Stimulated activated naive CD8-positive, alpha-beta T cell treated with anti-CD3 and anti-CD28 coated beads, Interleukin-15, amount 100 ng/mL, for 72 hours (primary cell): ENCODE measurements around the gene TAF1A.

Source experiments
- ATAC-seq: fragments of 150-1000 bp; cut with Tn5 transposase; 2 replicates; pipeline ENCODE4 v1.10.0; 2021; ENCODE audit warnings: mild to moderate bottlenecking, moderate library complexity
- DNase-seq, 2 donors: peaks; one replicate each; pipeline ENCODE4 v3.0.0; 2021 to 2022
- H3K27ac Mint-ChIP-seq, 2 donors: one replicate each; pipeline ENCODE4 v1.8.0; 2022; ENCODE audit warnings: mild to moderate bottlenecking in 2 of 2, mixed read lengths in 2 of 2, moderate library complexity in 2 of 2
- H3K27me3 Mint-ChIP-seq: one replicate; pipeline ENCODE4 v1.8.0; 2022; ENCODE audit warnings: mixed read lengths
- H3K4me1 Mint-ChIP-seq: one replicate; pipeline ENCODE4 v1.8.0; 2022; ENCODE audit warnings: mild to moderate bottlenecking, mixed read lengths
- H3K4me3 Mint-ChIP-seq, 2 donors: one replicate each; pipeline ENCODE4 v1.8.0; 2022; ENCODE audit warnings: mild to moderate bottlenecking in 2 of 2, mixed read lengths in 2 of 2, moderate library complexity in 1 of 2
- H3K9me3 Mint-ChIP-seq, 2 donors: one replicate each; pipeline ENCODE4 v1.8.0; 2022; ENCODE audit warnings: mixed read lengths in 2 of 2

TAF1A gene

DNA sequence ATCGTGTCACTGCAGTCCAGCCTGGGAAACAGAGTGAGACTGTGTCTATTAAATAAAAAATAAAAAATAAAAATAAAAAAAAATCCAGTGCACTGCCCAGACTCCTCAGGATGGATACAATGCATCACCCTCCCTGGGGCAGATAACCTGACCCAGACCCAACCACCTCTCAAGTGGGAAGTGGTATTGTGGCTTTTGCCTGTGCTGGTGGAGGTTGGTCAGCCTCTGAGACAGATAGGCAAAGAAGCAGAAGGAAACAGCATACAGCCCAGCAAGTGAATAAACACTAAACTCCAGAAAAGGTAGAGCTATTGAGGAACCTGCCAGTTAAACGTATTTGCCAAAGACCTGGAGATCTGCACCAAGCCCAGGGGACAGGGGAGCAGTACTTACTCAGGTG is 63.8 kb downstream of the TAF1A start:
- Mint-ChIP-seq H3K9me3 (peaks cover 13 to 25% of the 10 kb centered on the region in 2 donors), H3K4me3 (no peak overlapping the region), H3K27ac (no peak overlapping the region), H3K27me3 (peaks cover 10% of the 10 kb centered on the region), H3K4me1 (no peaks in the 10 kb centered on the region)
- DNase-seq (no peak), ATAC-seq (no peak)

DNA sequence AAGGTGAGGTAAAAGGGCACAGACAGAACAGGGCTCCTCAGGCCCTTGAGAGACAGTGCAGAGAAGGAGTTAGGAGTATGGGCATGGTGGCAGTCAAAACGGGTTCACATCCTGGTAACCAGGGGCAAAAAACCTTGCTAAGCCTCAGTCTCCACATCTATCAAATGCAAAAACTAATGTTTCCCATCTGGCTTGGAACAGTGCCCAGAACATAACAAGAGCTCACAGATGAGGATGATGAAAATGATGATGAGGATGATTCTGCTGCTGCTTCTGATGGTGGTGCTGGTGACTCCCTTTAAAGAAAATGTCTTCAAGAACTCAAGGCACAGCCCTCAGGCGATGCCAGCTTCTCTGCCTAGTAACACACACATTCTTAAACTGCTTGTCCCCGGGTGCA is 65.9 kb downstream of the TAF1A start:
- H3K27ac Mint-ChIP-seq: no peak overlapping the region
- H3K9me3 Mint-ChIP-seq: peaks cover 13 to 25% of the 10 kb centered on the region in 2 donors
- no peaks in the 10 kb centered on the region for H3K4me1 Mint-ChIP-seq
- no peak for DNase-seq
- H3K27me3 Mint-ChIP-seq: peaks cover 10% of the 10 kb centered on the region
- no peak overlapping the region for H3K4me3 Mint-ChIP-seq
- ATAC-seq: no peak

GRCh38 chr1:222522105-222522915 is 67.4 kb downstream of the TAF1A start:
- peaks cover 7 to 18% of the 10 kb centered on the region in 2 donors for H3K9me3 Mint-ChIP-seq
- no peaks in the 10 kb centered on the region for H3K4me1 Mint-ChIP-seq
- no peak for ATAC-seq

DNA sequence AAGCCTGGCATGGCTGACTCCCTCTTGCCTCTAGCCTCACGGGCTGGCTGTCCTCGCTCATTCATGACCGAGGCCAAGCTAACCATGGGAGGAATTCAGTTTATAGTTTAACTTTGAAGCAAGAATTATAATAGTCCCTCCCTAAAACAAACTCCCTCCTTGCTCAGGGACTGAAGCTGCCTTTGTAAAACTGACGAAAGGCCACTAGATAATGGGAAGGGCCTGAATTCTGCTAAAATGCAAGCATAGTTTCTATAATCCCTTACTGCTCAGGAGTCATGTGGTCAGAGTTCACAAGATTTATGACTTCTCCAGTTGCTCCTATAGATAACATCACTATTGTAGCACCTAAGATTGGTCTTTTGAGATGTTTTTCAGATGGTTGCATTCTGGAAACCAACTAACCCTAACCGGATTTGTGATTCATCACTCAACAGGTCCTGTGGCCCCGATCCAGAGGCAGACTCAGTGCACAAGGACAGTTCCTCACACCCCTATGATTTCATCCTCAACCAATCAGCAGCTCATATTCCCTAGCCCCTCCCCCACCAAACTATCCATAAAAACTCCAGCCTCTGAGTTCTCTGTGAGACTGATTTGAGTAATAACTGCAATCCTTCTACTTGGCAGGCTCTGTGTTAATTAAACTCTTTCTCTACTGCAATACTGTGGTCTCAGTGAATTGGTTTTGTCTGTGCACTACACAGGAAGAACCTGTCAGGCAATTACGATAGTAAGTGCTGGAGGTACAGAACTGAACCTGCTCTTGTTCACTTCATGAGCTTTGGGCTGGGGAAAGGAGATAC is 68.2 kb downstream of the TAF1A start:
- no peak overlapping the region for H3K4me3 Mint-ChIP-seq
- H3K9me3 Mint-ChIP-seq: peaks cover 7 to 15% of the 10 kb centered on the region in 2 donors
- no peaks in the 10 kb centered on the region for H3K4me1 Mint-ChIP-seq
- H3K27ac Mint-ChIP-seq: no peak overlapping the region
- peaks cover 10% of the 10 kb centered on the region for H3K27me3 Mint-ChIP-seq
- ATAC-seq (no peak), DNase-seq (no peak)

More at GRCh38 chr1:222522105-222522915, 67.4 kb downstream of the TAF1A start:
- Mint-ChIP-seq H3K27ac (no peak overlapping the region), H3K27me3 (peaks cover 10% of the 10 kb centered on the region), H3K4me3 (no peak overlapping the region)
- no peak for DNase-seq
